ENCODE data around the gene MUSTN1.
A peak's percentile ranks its signal among the peaks of the same experiment; 100 is the strongest.

MUSTN1 gene

DNA sequence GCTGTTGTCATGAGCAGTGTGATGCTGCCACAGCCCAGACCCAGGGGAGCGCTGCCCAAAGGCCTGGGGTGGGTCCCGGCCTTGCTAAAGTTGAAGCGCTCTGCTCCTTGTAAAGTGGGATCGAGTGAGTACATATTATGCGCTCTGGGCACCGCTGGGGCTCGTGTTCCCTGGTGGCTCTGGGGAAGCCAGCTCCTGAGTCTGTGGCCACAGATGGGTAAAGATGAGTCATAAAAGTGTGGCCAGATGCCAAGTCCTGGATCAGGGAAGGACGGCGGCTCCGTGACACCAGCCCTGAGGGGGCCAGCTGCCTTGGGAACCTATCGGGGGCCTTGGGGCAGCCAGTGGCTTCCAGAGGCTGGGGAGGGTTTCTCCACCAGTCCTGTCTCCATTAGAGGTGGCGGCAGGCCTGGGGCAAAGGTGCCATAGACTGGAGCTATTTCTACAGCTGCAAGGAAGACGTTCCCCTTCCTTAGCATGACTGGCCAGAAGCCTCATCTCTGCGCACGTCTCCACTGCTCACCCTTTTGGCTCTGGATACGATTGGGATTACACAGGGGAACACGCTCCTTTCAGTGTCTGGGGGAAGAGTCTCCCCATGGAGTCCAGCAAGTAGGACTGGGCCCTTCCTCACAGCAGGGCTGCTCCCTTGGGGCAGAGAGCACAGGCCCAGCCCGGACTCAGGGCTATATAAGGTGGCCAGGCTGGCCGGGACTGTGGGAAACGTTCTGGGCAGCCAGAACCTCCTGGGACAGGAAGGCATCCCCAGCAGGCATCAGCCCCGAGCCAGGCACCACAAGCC, 3.1 kb downstream of the MUSTN1 start:
- DNase-seq, result peak; percentile 73

DNA sequence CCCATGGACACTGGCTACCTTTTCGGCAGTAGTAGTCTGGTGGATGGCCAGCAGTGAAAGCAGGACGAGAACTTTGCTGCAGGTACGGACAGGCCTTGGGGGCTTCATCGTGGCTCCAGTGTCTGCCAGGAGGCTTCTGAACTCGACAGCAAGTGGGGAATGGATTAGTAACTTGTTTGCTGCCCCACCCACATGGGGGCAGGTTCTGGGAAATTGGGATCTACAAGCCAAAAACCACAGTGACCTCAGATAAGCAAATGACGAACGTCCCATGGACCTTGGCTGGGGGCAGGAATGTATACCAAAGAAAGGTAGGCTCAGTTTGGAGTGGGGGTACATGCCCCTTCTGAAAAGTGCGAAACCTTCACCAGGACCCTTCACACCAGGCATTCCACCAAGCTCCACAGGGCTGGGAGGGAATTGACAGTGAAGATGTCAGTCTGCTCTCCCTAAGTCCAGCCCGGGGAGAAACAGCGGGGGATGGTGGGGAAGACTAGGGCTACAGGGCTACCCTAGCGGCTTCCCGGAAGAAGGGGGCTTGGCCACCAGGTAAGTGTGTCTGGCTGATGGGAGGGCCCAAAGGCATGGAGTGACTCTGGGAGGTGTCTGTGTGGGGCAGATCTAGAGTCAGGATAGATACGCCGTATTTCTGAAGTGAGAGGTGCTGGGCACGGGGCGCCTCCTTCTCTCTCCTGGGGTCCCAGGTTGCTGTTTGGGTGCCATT, 4.1 kb downstream of the MUSTN1 start, which contains the start of gene ITIH4:
Gene ITIH4 (minus strand): TSS at position 138 of the 724 bp plus-strand sequence. CDS start 30 bp downstream, at position 108.
- no peak for DNase-seq

GRCh38 chr3:52829906-52830463, 4.8 kb downstream of the MUSTN1 start:
- no peak for DNase-seq

GRCh38 chr3:52829482-52829881, 5.3 kb downstream of the MUSTN1 start:
- DNase-seq, result no peak

- DNase-seq, result no peak
Measured at GRCh38 chr3:52827866-52828376, 6.9 kb downstream of the MUSTN1 start.

DNA sequence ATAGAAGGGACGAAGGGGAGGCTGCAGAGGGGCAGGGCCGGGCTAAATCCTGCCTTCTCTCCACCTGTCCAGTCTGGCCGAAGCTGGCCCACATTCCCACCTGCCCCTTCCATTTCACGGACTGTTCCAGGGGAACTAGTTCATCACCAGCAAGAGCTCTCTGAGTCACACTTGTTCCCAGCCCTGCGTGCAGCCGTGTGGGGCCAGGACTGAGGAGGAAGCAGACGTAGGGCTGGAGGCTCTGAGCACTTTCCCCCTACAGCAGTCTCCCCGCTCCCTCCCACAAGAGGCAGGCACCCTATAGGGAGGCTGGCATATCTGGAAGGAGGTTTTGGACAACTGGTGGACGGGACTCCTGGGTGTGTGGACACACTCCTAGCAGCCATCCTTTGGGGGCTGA, 7.4 kb downstream of the MUSTN1 start:
- no peak for DNase-seq

DNA sequence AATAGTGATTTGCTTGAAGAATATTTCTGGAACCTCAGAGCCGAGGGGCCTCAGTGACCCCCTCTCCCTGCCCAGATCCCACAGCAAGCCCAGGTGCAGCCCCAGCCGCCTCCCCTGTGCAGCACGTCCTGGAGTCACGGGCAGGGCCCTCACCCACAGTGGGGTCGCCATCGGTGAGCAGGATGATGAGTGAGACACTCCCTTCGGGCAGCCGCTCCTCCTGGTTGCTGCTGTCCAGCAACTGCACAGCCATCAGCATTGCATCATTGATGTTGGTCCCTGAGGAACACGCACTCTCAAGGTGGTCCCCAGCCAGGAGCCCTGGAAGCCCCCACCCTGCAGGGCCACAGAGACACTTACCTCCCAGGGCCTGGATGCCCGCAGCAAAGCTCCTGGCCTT, 10.8 kb downstream of the MUSTN1 start:
- DNase-seq, result no peak

- no peak for DNase-seq
Measured at GRCh38 chr3:52822363-52822762, 12.5 kb downstream of the MUSTN1 start.

DNA sequence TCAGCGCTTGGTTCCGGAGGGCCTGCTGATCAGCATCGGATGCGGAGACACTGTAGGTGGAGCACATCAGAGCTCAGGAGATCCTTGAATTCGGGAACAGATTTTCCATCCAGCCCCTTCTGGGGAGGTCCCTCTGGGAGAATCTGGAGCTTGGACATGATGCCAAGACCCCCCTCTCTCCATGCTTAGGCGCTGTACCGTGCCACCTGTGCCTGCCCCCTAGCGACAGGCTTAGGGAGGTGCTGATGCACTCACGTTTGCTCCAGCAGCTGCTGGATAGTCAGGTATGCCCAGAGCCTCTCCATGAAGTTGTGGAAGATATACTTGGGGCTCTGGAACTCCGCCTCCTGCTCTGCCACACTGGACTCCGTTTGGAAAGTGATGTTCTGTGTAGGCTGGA, 14.1 kb downstream of the MUSTN1 start:
- DNase-seq, result peak; percentile 67

DNA sequence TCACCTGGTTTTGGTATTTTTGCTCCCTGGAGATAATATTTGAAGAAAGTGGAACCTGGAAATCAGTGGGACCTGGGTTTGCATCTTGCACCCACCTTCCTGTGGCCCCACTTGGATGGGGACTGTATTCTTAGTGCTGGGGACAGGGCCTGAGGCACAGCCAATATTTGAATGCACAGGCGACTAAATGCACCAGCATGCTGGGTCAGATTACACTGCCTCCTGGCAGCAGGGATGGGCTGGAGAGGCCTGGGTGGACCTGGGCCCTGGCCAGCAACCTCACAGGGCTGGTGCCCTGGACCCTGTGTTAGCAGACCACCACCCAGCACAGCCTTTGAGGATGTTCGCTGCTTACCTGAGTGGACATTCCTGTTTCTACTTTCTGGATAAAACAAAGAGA, 14.9 kb downstream of the MUSTN1 start:
- DNase-seq, result peak; percentile 4

DNA sequence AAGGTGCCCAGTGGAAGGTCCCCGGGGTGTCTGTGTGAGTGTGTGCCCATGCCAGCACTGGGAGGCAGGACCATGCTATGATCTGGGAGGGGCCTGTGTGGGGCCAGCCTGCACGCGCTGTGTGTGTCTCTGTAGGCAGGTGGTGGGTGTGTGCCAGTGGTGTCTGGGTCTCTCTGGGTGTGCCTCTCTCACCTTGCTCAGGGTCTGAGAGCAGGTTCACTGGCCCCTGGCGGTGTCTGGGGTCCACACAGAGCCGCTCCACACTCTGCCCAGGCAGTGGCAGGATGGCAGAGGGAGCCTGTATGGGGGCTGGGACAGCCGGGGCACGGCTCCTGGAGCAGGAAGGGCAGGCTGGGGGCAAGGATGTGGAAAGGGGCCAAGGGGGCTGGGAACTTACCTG, 17.0 kb downstream of the MUSTN1 start:
- no peak for DNase-seq

DNA sequence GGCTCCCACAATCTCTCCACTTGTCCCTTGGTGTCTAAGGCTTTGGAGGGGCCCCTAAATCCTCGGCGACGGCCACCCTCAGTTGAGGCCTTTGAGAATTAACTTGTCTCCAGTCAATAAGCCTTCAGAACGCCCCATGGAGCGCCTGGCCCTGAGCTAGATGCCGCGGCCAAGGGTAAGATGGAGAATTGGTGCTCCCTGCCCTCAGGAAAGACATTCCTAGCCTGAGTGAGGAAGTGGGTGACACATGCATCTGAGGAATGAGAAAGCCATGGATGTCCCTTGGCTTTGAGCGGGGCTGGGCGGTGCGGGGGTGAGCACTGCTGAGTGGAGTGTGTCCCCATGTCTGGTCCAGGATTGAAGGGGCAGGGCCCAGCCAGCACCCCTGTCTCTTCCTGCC, 17.6 kb downstream of the MUSTN1 start:
- no peak for DNase-seq

GRCh38 chr3:52816654-52817053, 18.2 kb downstream of the MUSTN1 start:
- DNase-seq, result no peak

GRCh38 chr3:52816199-52816598, 18.6 kb downstream of the MUSTN1 start:
- no peak for DNase-seq

- no peak for DNase-seq
Measured at GRCh38 chr3:52813810-52814209, 21.0 kb downstream of the MUSTN1 start.

DNA sequence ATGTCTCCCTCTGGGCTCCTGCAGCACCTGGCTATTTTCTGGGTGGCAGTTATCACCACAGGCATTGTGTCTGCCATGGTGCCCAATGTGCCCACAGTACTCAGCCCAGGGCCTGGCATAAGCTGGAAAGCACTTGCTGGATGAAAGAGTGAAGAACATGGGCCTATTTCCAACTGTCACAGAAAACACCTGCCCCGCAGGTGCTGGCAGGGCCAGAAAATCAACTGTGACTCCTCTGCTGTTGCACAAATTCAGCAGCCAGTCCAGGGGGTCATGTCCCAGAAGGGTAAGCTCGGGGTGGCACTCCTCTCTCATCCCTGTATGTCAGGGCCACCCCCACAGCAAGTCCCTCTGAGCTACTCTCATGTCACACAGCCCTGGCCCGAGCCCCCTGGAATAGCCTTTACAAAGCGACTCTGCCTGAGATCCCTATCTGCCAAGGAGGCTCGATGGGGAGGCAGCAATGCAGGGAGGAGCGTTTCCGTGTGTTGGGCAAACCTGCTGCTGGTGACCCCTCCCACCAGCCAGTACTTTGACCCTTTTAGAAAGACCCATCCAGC, 23.3 kb downstream of the MUSTN1 start:
- DNase-seq, result no peak

- DNase-seq, result no peak
Measured at GRCh38 chr3:52810923-52811322, 23.9 kb downstream of the MUSTN1 start.

- DNase-seq, result peak; percentile 10
Measured at GRCh38 chr3:52809662-52810377, 25.0 kb downstream of the MUSTN1 start.

DNA sequence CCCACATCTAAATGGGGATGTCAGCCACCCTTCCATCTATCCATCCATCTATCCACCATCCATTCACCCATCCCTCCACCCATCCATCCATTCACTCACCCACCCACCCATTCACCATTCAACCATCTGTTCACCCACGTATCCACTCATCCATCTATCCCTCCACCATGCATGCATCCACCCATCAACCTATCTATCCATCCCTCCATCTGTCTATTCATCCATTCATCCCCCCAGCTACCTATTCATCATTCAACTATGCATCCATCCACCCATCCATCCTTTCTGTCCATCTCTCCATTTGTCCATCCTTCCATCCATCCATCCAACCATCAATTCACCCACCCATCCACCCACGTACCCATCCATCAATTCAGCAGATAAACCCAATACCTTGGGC, 25.7 kb downstream of the MUSTN1 start:
- DNase-seq, result no peak

GRCh38 chr3:52805270-52806039, 29.4 kb downstream of the MUSTN1 start:
- DNase-seq, result peak; percentile 9

DNA sequence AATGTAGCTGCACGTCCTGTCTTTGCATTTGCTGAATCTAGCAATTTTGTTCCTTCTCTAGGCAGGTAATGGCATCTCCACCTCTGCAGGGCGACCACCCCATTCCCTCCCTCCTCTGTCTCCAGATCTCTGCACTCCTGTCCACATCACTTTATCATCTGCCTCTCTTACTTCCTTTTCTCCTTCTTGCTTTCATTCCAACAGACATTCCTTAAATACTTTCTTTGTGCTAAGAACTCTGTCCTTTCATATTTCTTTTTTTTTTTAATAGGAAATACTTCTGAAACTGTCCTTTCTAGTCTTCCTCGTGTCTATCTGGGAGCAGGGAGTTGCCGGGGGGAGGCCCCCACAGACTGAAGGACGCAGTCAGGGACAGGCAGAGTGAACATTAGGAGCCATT, 33.0 kb downstream of the MUSTN1 start:
- no peak for DNase-seq

- no peak for DNase-seq
Measured at GRCh38 chr3:52800079-52800478, 34.7 kb downstream of the MUSTN1 start.

Measured in NCI-H82 (cell line).